Activated naive CD4-positive, alpha-beta T cell treated with anti-CD3 and anti-CD28 coated beads, Interleukin-2, amount 50 U/mL, for 72 hours (primary cell): ENCODE measurements around the gene C1QB. TPM values are rescaled to one million over a fixed set of nuclear protein-coding genes. Genes with fewer than 3 reads are reported as not detected.

Source experiments
- ATAC-seq, 2 donors: fragments of 150-1000 bp; cut with Tn5 transposase; 2 replicates each; pipeline ENCODE4 v1.10.0; 2021; ENCODE audit warnings: mild to moderate bottlenecking in 2 of 2, moderate library complexity in 2 of 2
- DNase-seq, 2 donors: peaks; one replicate each; pipeline ENCODE4 v3.0.0; 2021 to 2022; ENCODE audit warnings: low spot score in 2 of 2
- H3K27ac Mint-ChIP-seq, 2 donors: one replicate each; pipeline ENCODE4 v1.8.0; 2022; ENCODE audit warnings: mild to moderate bottlenecking in 2 of 2, mixed read lengths in 2 of 2
- H3K36me3 Mint-ChIP-seq, 2 donors: one replicate each; pipeline ENCODE4 v1.8.0; 2022; ENCODE audit warnings: mixed read lengths in 2 of 2
- H3K9me3 Mint-ChIP-seq, 2 donors: one replicate each; pipeline ENCODE4 v1.8.0; 2022; ENCODE audit warnings: mixed read lengths in 2 of 2
- total RNA-seq, 2 donors: library from RNA; stranded (reverse); gene quantifications; one replicate each; pipeline ENCODE4 v1.2.3, GENCODE V29; 2022

Gene C1QB
- total RNA-seq, 2 donors from 2014 or later: not detected

DNA sequence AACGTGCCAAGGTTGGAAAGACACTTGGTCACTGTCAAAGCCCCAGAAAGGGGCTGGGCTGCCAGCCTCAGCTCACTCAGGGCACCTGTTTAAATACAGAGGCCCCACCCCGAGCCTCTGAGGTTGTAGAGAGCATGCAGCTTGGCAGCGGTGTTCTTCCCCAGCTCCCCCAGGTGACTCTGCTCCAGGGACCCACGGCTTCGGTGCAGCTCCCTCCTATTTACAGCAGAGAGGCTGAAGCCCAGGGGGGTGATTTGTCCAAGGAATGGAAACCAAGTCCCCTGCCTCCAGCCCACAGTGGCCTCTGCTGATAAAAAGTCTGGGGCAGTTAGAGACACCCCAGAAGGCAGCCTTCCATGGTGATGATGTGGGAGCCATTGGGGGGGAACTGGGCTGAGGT lies 25.7 kb upstream of the C1QB start:
- H3K27ac Mint-ChIP-seq: no peak overlapping the region
- DNase-seq (no peak), ATAC-seq (no peak)
- H3K36me3 Mint-ChIP-seq: no peaks in the 10 kb centered on the region
- no peaks in the 10 kb centered on the region for H3K9me3 Mint-ChIP-seq

- ATAC-seq (no peak), DNase-seq (no peak)
- Mint-ChIP-seq H3K27ac (no peak overlapping the region), H3K36me3 (no peaks in the 10 kb centered on the region), H3K9me3 (no peaks in the 10 kb centered on the region)
These were observed 24.2 kb upstream of the C1QB start for GRCh38 chr1:22628698-22629444.

GRCh38 chr1:22629886-22630285 lies 23.1 kb upstream of the C1QB start:
- no peaks in the 10 kb centered on the region for H3K36me3 Mint-ChIP-seq
- H3K9me3 Mint-ChIP-seq: no peaks in the 10 kb centered on the region
- DNase-seq (no peak), ATAC-seq (no peak)
- no peak overlapping the region for H3K27ac Mint-ChIP-seq

GRCh38 chr1:22633697-22634463 lies 19.2 kb upstream of the C1QB start:
- DNase-seq (no peak), ATAC-seq (no peak)
- Mint-ChIP-seq H3K9me3 (no peaks in the 10 kb centered on the region), H3K27ac (no peak overlapping the region), H3K36me3 (no peaks in the 10 kb centered on the region)

- ATAC-seq: no peak
- Mint-ChIP-seq H3K36me3 (no peaks in the 10 kb centered on the region), H3K27ac (no peak overlapping the region), H3K9me3 (no peaks in the 10 kb centered on the region)
- DNase-seq: no peak
These were observed 17.6 kb upstream of the C1QB start for GRCh38 chr1:22635436-22635835.

DNA sequence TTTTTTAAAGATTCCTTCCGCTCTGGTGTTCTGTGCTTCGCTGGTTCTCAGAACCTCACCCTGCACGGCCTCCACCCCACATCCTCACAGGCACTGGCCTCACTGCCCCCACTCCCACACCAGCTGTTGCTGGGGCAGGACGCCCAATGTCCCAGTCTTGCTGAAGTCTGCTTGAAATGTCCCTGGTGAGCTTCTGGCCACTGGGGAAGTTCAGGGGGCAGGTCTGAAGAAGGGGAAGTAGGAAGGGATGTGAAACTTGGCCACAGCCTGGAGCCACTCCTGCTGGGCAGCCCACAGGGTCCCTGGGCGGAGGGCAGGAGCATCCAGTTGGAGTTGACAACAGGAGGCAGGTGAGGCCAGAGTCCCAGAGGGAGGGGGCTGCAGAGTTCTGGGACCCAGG lies 16.7 kb upstream of the C1QB start, which contains the start of gene C1QA:
Gene C1QA, plus strand, starts transcription at position 276 of the 400 bp plus-strand sequence. CDS start 989 bp downstream, outside the sequence.
- no peaks in the 10 kb centered on the region for H3K9me3 Mint-ChIP-seq
- H3K36me3 Mint-ChIP-seq: no peaks in the 10 kb centered on the region
- no peak for ATAC-seq
- no peak within 1 kb of the TSS for H3K27ac Mint-ChIP-seq
- DNase-seq: no peak

DNA sequence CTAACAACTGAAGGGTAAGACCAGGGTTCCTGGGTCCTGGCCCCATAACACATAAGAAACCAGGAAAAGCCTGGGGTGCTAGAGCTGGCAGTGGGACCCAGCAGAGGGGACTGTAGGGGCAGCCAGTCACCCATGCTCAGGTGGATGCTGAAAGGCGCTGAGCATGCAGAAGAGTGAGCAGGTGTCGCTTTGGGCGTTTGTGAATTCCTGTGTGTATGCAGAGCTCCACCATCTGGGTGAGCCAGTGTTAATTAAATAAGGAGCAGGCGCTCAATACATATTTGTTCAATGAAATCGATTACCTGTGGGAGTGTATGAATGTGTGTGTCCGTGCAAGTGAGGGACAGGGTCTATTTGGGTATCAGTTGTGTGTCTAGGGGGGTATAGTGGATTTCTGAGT lies 16.1 kb upstream of the C1QB start:
- ATAC-seq (no peak), DNase-seq (no peak)
- Mint-ChIP-seq H3K27ac (no peak overlapping the region), H3K36me3 (no peaks in the 10 kb centered on the region), H3K9me3 (no peaks in the 10 kb centered on the region)

- DNase-seq: no peak
- no peak for ATAC-seq
- no peaks in the 10 kb centered on the region for H3K36me3 Mint-ChIP-seq
- H3K9me3 Mint-ChIP-seq: no peaks in the 10 kb centered on the region
- H3K27ac Mint-ChIP-seq: no peak overlapping the region
These were observed 15.1 kb upstream of the C1QB start for GRCh38 chr1:22637907-22638445.

- Mint-ChIP-seq H3K27ac (no peak overlapping the region), H3K9me3 (no peaks in the 10 kb centered on the region), H3K36me3 (no peaks in the 10 kb centered on the region)
- ATAC-seq (no peak), DNase-seq (no peak)
These were observed 14.4 kb upstream of the C1QB start for GRCh38 chr1:22638476-22639234.

DNA sequence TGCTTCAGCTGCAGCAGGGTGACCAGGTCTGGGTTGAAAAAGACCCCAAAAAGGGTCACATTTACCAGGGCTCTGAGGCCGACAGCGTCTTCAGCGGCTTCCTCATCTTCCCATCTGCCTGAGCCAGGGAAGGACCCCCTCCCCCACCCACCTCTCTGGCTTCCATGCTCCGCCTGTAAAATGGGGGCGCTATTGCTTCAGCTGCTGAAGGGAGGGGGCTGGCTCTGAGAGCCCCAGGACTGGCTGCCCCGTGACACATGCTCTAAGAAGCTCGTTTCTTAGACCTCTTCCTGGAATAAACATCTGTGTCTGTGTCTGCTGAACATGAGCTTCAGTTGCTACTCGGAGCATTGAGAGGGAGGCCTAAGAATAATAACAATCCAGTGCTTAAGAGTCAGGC lies 13.8 kb upstream of the C1QB start:
- H3K36me3 Mint-ChIP-seq: no peaks in the 10 kb centered on the region
- H3K9me3 Mint-ChIP-seq: no peaks in the 10 kb centered on the region
- no peak overlapping the region for H3K27ac Mint-ChIP-seq
- DNase-seq: no peak
- no peak for ATAC-seq

GRCh38 chr1:22641247-22641646 lies 11.8 kb upstream of the C1QB start:
- Mint-ChIP-seq H3K27ac (no peak overlapping the region), H3K36me3 (no peaks in the 10 kb centered on the region), H3K9me3 (no peaks in the 10 kb centered on the region)
- ATAC-seq (no peak), DNase-seq (no peak)

DNA sequence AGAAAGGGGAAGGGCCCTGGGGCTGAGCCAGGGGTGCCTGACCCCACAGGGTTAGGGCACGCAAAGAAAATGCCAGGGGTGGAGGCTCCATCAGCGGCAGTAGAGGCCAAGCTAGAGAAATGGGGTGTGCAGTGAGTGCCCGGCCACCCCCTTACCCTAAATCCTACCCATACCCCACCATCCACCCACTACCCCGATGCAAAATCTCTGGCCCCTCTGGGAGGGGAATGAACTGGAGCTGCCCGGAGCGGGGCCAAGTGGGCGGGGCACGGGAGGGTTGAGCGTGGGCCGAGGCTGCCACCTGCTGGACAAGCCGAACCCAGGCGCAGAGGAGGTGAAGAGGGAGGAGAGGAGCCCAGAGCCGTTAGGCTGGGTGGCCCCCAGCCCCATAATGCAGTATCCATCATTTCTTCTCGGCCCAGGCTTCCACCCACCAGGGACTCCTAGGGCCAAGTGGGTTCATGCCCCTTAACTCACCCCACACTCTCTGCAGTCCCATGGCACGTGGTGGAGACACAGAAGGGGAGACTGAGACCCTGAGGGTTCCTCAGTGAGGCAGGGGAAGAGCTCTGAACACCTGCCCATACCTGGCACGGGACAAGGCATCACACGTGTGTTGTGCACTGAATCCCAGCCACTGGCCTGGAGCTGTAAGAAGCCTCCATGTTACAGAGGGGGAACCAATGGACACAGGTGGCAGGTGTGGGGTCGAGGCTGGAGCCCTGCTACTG lies 11.0 kb upstream of the C1QB start:
- no peak overlapping the region for H3K27ac Mint-ChIP-seq
- no peaks in the 10 kb centered on the region for H3K36me3 Mint-ChIP-seq
- DNase-seq: peak; percentile 64 to 79
- H3K9me3 Mint-ChIP-seq: no peaks in the 10 kb centered on the region
- peak; percentile 81 to 90 for ATAC-seq

DNA sequence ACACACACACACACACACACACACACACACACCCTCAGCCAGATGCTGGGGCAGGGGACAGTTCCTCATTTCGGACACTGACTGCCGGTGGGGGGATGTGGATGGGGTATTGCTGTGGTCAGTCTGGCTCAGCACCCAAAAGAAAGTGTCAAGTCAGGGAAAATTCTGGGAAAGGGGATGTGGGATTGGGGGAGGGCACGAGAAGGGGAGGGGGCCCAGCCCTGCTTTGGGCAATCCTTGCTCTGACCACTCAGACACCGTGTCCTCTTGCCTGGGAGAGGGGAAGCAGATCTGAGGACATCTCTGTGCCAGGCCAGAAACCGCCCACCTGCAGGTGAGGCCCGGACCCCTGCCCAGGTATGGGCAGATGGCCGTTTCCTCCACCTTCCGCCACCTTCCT lies 9.7 kb upstream of the C1QB start, which contains the start of gene C1QC:
Gene C1QC, plus strand, starts transcription at position 253 of the 400 bp plus-strand sequence. CDS start 391 bp downstream, outside the sequence.
- H3K27ac Mint-ChIP-seq: no peak within 1 kb of the TSS
- H3K36me3 Mint-ChIP-seq: no peaks in the 10 kb centered on the region
- no peaks in the 10 kb centered on the region for H3K9me3 Mint-ChIP-seq
- ATAC-seq: no peak
- DNase-seq: no peak

DNA sequence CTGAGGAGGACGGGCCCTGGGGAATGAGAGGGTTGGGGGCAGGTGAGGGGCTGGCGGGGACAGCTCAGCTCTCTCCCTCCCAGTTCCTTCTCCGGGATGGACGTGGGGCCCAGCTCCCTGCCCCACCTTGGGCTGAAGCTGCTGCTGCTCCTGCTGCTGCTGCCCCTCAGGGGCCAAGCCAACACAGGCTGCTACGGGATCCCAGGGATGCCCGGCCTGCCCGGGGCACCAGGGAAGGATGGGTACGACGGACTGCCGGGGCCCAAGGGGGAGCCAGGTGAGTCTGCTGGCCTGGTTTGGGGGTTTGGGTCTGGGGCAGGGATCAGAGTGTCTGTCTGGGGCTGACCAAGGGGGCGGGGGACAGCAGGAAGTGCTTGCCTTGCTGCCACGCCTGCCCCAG lies 9.1 kb upstream of the C1QB start:
- Mint-ChIP-seq H3K27ac (no peak overlapping the region), H3K9me3 (no peaks in the 10 kb centered on the region), H3K36me3 (no peaks in the 10 kb centered on the region)
- DNase-seq: no peak
- no peak for ATAC-seq

GRCh38 chr1:22645931-22646330 lies 7.1 kb upstream of the C1QB start:
- DNase-seq (no peak), ATAC-seq (no peak)
- Mint-ChIP-seq H3K27ac (peak overlapping the region in 1 of 2 donors; percentile 26), H3K36me3 (no peaks in the 10 kb centered on the region), H3K9me3 (no peaks in the 10 kb centered on the region)

- Mint-ChIP-seq H3K27ac (no peak overlapping the region), H3K9me3 (no peaks in the 10 kb centered on the region), H3K36me3 (no peaks in the 10 kb centered on the region)
- DNase-seq (no peak), ATAC-seq (no peak)
These were observed 6.7 kb upstream of the C1QB start for GRCh38 chr1:22646384-22646783.
